Measurements from ENCODE around the gene SSBP2.
A peak's percentile ranks its signal among the peaks of the same experiment; 100 is the strongest.

SSBP2 gene

GRCh38 chr5:81783401-81783800 lies 32.5 kb upstream of the SSBP2 start:
- no peak overlapping the region for H3K27ac ChIP-seq
- H3K27me3 ChIP-seq, result no peaks in the 10 kb centered on the region
- H3K4me3 ChIP-seq (ENCODE audit: low read depth in 1 of 2, low read length in 1 of 2), result no peak overlapping the region
- no peaks in the 10 kb centered on the region for H3K9me3 ChIP-seq
- no peak for TF ChIP-seq CTCF (IDR thresholded peaks at IDR 0.05)
- H3K4me1 ChIP-seq (ENCODE audit: control insufficient read depth in 1 of 2, insufficient read depth in 1 of 2, low read depth in 1 of 2, low read length in 1 of 2), result peaks cover 12 to 14% of the 10 kb centered on the region in 2 experiments
- no peaks in the 10 kb centered on the region for H3K36me3 ChIP-seq

GRCh38 chr5:81782811-81783210 lies 31.9 kb upstream of the SSBP2 start:
- no peak overlapping the region for H3K27ac ChIP-seq
- TF ChIP-seq CTCF (IDR thresholded peaks at IDR 0.05), result no peak

GRCh38 chr5:81779916-81780266 lies 29.0 kb upstream of the SSBP2 start:
- H3K9me3 ChIP-seq, result no peaks in the 10 kb centered on the region

More at GRCh38 chr5:81782811-81783210, 31.9 kb upstream of the SSBP2 start:
- peaks cover 14 to 16% of the 10 kb centered on the region in 2 experiments for H3K4me1 ChIP-seq (ENCODE audit: control insufficient read depth in 1 of 2, insufficient read depth in 1 of 2, low read depth in 1 of 2, low read length in 1 of 2)
- H3K4me3 ChIP-seq (ENCODE audit: low read depth in 1 of 2, low read length in 1 of 2), result no peak overlapping the region
- no peaks in the 10 kb centered on the region for H3K27me3 ChIP-seq
- no peaks in the 10 kb centered on the region for H3K36me3 ChIP-seq
- no peaks in the 10 kb centered on the region for H3K9me3 ChIP-seq

GRCh38 chr5:81779125-81779915 lies 28.4 kb upstream of the SSBP2 start:
- peak overlapping the region; percentile 59 for H3K27ac ChIP-seq
- H3K4me3 ChIP-seq (ENCODE audit: low read depth in 1 of 2, low read length in 1 of 2), result peak overlapping the region; percentile 56 to 58
- peaks cover 14 to 16% of the 10 kb centered on the region in 2 experiments for H3K4me1 ChIP-seq (ENCODE audit: control insufficient read depth in 1 of 2, insufficient read depth in 1 of 2, low read depth in 1 of 2, low read length in 1 of 2)
- no peak for TF ChIP-seq CTCF (IDR thresholded peaks at IDR 0.05)
- H3K27me3 ChIP-seq, result no peaks in the 10 kb centered on the region
- no peaks in the 10 kb centered on the region for H3K36me3 ChIP-seq
- H3K9me3 ChIP-seq, result no peaks in the 10 kb centered on the region

More at GRCh38 chr5:81779916-81780266, 29.0 kb upstream of the SSBP2 start:
- no peaks in the 10 kb centered on the region for H3K27me3 ChIP-seq
- H3K4me1 ChIP-seq (ENCODE audit: control insufficient read depth in 1 of 2, insufficient read depth in 1 of 2, low read depth in 1 of 2, low read length in 1 of 2), result peaks cover 14 to 16% of the 10 kb centered on the region in 2 experiments
- H3K4me3 ChIP-seq (ENCODE audit: low read depth in 1 of 2, low read length in 1 of 2), result no peak overlapping the region
- peak overlapping the region; percentile 59 for H3K27ac ChIP-seq
- no peak for TF ChIP-seq CTCF (IDR thresholded peaks at IDR 0.05)
- no peaks in the 10 kb centered on the region for H3K36me3 ChIP-seq

GRCh38 chr5:81778642-81779041 lies 27.7 kb upstream of the SSBP2 start:
- Histone ChIP-seq H3K4me1 (ENCODE audit: control insufficient read depth in 1 of 2, insufficient read depth in 1 of 2, low read depth in 1 of 2, low read length in 1 of 2) (peaks cover 14 to 16% of the 10 kb centered on the region in 2 experiments), H3K27me3 (no peaks in the 10 kb centered on the region), H3K4me3 (ENCODE audit: low read depth in 1 of 2, low read length in 1 of 2) (peak overlapping the region; percentile 56 to 58), H3K27ac (peak overlapping the region; percentile 59), H3K36me3 (no peaks in the 10 kb centered on the region), H3K9me3 (no peaks in the 10 kb centered on the region)
- TF ChIP-seq CTCF (IDR thresholded peaks at IDR 0.05), result no peak

All from neutrophil (primary cell).